ENCODE results near the gene LSM14B.
"Not testable (repeated sequence)": the region's sequence is repeated elsewhere in the genome, so short reads cannot be mapped to it uniquely, and the experiment has no call there.

The LSM14B gene

GRCh38 chr20:62114894-62115293 is 7.4 kb upstream of the LSM14B start:
- no peak for FAIRE-seq

- FAIRE-seq: not testable (repeated sequence)
These were observed 6.4 kb upstream of the LSM14B start for GRCh38 chr20:62115800-62116407.

- FAIRE-seq: no peak
These were observed 5.5 kb upstream of the LSM14B start for GRCh38 chr20:62116558-62117361.

DNA sequence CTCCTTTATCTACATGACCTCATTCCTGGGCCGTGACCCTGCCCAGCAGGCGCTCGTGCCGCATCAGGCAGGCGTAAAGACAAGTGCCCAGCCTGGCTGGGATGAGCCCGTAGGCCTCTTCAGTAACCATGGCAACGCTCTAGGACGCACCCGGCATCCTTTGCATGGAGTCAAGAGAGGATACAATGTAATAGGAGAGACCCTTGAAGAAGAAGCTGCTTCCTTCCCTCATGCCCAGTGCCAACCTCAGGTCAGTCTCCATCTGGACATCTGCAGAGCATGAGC is 5.0 kb upstream of the LSM14B start:
- FAIRE-seq: no peak

GRCh38 chr20:62117658-62118057 is 4.6 kb upstream of the LSM14B start:
- no peak for FAIRE-seq

- no peak for FAIRE-seq
These were observed 3.9 kb upstream of the LSM14B start for GRCh38 chr20:62118113-62119043.

DNA sequence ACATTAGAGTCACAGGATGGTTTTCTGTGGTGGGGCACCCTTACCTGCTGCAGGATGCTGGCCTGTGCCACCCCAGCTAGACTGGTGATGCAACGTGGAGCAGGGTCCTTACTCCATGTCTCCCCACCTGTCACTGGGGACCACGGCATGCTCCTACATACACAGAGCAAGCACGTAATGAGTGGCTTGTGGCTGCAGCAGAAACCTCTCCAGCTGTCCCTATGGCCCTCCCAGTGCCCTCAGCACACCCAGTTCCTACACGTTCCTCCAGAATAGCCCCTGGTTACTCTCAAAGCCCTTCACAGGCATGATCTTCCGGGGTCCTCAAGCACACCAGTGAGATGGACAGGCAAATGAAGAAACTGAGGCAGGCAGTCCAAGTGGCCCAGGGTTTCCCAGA is 3.2 kb upstream of the LSM14B start:
- FAIRE-seq: no peak

DNA sequence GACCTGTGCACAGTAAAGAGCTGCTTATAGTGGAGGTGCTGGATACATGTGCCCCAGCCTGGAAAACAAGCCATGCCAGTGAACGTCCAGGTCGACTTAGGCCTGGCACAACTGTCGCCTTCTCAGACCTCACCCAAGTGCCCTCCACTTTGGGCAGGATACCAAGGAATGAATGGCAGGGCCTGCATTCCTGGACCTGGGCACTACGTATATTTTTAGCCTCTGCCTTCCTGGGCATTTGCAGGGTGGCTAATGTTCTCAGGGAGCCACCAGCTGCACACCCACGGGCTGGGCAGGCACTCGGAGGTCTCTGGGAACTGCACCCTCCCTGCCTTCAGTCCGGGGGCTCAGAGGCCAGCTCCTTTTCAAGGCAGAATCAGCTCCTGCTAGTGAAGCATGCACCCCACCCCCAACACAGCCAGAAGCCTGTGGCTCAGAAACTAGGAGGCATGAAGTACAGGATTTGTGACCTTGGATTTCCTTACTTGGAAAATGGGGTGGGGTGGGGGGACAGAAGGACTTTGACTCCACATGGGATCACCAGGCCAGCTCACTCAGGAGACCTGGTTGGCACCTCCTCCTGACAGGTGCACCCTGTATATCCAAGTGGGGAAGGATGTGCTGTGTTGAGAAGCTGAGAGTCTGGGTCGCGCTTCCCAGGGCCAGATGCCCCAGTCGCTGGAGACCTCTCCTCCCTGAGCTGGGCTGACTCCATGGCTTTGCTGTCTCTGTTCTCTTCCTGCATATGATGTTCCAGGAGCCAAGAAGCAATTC is 2.5 kb upstream of the LSM14B start:
- FAIRE-seq: no peak

- FAIRE-seq: no peak
These were observed 1.9 kb upstream of the LSM14B start for GRCh38 chr20:62120365-62120762.

- FAIRE-seq: no peak
These were observed 1.1 kb upstream of the LSM14B start for GRCh38 chr20:62120990-62121775.

DNA sequence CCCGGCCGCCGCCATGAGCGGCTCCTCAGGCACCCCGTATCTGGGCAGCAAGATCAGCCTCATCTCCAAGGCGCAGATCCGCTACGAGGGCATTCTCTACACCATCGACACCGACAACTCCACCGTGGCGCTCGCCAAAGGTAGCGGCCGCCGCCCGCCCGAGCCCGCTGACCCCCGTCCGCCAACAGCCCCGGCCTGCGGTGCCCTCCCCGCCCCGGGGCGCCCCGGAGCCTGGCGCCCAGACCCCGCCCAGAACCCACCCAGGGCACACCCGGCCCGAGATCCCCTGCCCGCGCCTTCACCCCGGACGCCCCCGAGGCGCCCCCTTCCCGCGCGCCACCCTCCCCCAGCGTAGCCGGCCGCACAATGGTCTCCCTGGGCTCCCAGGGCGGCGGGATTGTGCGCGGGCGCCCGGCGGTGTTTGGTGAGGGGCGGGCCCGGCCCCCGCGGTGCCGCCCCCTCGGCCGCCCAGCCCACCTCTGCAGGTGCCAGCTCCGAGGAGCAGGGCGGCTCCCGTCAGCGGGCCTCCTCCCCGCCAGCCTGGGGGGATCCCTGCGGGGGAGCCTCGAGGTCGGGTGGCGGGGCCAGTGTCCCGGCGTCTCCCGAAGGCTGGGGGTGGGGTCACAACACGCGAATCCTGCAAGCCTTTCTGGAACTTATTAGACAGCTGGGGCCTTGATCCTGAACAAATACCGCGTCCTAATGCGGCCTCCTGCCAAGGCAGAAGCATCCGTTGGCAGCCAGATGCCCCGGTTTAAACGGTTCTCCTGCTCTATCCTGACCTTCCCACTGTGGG is 577 bp downstream of the LSM14B start:
- no peak for FAIRE-seq

DNA sequence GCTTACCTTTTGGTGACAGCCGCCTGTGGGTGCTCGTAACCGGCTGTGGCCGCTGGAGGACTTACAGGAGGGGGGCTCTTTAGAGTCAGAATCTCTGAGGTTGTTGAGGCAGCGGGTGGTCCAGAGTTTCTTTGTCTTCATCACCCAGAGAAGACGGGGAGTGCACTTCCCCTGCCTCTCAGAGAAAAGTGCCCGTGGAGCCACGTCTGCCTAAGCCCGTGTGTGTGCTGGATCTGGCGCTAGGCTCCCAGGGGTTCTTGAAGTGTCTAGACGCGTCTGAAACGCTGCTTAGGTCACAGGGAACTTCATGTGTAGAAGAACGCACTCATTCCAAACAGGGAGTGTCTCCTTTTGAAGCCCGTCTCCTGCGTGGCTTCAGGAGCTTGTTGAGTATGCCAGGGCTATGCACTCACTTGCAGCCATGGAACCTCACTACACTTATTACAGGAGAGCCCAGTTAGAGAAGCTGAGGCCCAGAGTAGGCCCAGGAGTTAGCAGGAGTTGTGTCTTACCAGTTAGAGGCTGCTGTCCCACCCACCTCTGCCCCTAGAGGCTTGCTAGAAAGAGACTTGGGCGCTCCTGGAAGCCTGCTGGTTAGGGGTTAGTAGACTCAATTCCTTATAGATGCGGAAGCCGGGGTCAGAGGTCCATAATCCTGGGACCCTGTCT is 1.3 kb downstream of the LSM14B start:
- no peak for FAIRE-seq

DNA sequence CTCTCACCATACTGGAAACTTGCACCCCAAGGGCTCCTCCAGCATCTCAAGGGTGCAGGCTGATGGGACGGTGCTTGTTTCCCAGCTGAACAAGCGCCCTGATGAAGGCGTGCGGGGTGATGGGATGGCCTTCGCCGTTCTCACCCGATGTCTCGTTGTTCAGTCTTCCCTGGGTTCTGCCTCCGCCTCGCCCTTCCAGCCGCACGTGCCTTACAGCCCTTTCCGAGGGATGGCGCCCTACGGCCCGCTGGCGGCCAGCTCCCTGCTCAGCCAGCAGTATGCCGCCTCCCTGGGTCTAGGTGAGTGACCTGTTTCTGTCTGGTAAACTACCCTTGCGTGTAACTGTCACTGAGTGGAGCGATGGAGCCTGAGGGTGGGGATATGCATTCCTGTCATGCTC is 3.9 kb downstream of the LSM14B start:
- FAIRE-seq: no peak

GRCh38 chr20:62127799-62128198 is 5.5 kb downstream of the LSM14B start:
- no peak for FAIRE-seq

- FAIRE-seq: no peak
These were observed 6.2 kb downstream of the LSM14B start for GRCh38 chr20:62128502-62128901.

GRCh38 chr20:62129731-62130531 is 7.7 kb downstream of the LSM14B start:
- FAIRE-seq: no peak

GRCh38 chr20:62131560-62132320 is 9.5 kb downstream of the LSM14B start:
- no peak for FAIRE-seq

DNA sequence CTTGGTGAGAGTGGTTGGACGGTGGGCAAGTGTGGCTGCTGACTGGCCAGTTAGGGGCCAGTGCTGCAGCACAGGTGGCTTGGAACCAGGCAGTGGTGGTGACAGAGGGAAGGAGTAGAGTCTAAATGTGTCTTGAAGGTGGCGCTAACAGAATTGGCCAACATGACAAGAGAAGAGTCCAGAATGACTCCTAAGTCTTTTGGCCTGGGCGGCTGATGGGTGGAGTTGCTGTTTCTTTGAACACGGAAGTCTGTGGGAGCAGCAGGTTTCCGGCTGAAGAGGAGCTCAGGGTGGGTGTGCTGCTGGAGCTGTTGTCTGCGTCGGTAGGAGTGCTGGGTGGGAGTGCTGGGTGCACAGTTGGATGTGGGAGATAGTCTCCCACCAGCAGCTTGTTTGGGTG is 10.1 kb downstream of the LSM14B start:
- FAIRE-seq: no peak
